Stomach (tissue), 9 donors: ENCODE results near the gene MAEL. TPM values are rescaled to one million over a fixed set of nuclear protein-coding genes. Genes with fewer than 3 reads are reported as not detected.

ENCODE experiments used
- DNase-seq, 2 donors: peaks; one replicate each; pipeline versions ENCODE4 v3.0.0 to v3.0.0-alpha.2; 2013 to 2019
- H3K27ac ChIP-seq, 5 donors: fragments of 200-600 bp in 4 of 5; sonication (generic) in 4 of 5; one replicate each; pipeline ENCODE4 v1.5.1; 2013 to 2019; ENCODE audit warnings: mild to moderate bottlenecking in 1 of 5, moderate library complexity in 1 of 5
- H3K27me3 ChIP-seq, 3 donors: fragments of 200-600 bp; sonication (generic); one replicate each; pipeline ENCODE4 v1.5.1; 2017 to 2019; ENCODE audit warnings: mixed run types in 1 of 3
- H3K36me3 ChIP-seq, 4 donors: fragments of 200-600 bp; sonication (generic); 1 replicate in 3 of 4; 2 replicates in 1 of 4; pipeline ENCODE4 v1.5.1; 2016 to 2019
- H3K4me1 ChIP-seq, 4 donors: fragments of 200-600 bp; sonication (generic); one replicate each; pipeline ENCODE4 v1.5.1; 2016 to 2019
- H3K4me3 ChIP-seq, 4 donors: fragments of 200-600 bp; sonication (generic) in 3 of 4; one replicate each; pipeline ENCODE4 v1.5.1; 2016 to 2019; ENCODE audit warnings: mild to moderate bottlenecking in 1 of 4
- H3K9me3 ChIP-seq, 4 donors: fragments of 200-600 bp; sonication (generic); one replicate each; pipeline ENCODE4 v1.5.1; 2016 to 2019
- EP300 ChIP-seq: sonication (generic); formaldehyde crosslinking; IDR thresholded peaks from one replicate; pipeline ENCODE4 v1.6.1; 2017; ENCODE audit warnings: antibody characterized with exemption
- POLR2A ChIP-seq, 4 donors: fragments of 450-650 bp; IDR thresholded peaks; one replicate each; pipeline ENCODE4 v1.6.1; 2016; ENCODE audit warnings: antibody characterized with exemption in 4 of 4, control low read depth in 2 of 4, mild to moderate bottlenecking in 1 of 4, moderate library complexity in 1 of 4
- POLR2AphosphoS5 ChIP-seq, 3 donors: sonication (generic); formaldehyde crosslinking; IDR thresholded peaks; one replicate each; pipeline ENCODE4 v1.6.1; 2016; ENCODE audit warnings: antibody characterized with exemption in 3 of 3
- WGBS, 5 donors: extraction: QIAGEN DNeasy Blood & Tissue Kit in 3 of 5; methylation state at CpG; one replicate each; pipeline versions ENCODE4 v1.1.5 to v1.1.7; 2013 to 2018; 5-methylcytosine and 5-hydroxymethylcytosine counted together
- intact Hi-C: fragments of 100-400 bp; cut with DNase I; formaldehyde crosslinking; loops from one replicate; pipeline ENCODE4 v1.15.1; 2023; ENCODE audit warnings: low total_unique reads
- polyA plus RNA-seq, 3 donors: library from polyadenylated mRNA; stranded (reverse); fragments of 200-250 nt; gene quantifications; one replicate each; pipeline ENCODE4 v1.2.3, GENCODE V29; 2013
- total RNA-seq, 5 donors: library from RNA; depleted of rRNA; stranded (reverse); fragments of >200 nt; gene quantifications; one replicate each; pipeline versions ENCODE4 v1.1.0 to v1.2.3, GENCODE V29; 2014 to 2016
- TF ChIP-seq, protein P1 (sequence below), 7 experiments: fragments of 450-650 bp in 4 of 7; fragments of 200-600 bp in 3 of 7; sonication (generic) in 3 of 7; IDR thresholded peaks; one replicate each; pipeline ENCODE4 v1.5.1; 2016 to 2019; ENCODE audit warnings: antibody characterized with exemption in 7 of 7, control low read depth in 2 of 7, mild to moderate bottlenecking in 1 of 7
- donor health status: healthy with polysubstance abuse.
- donor health status: Bipolar disorder and iron deficiency.
- donor health status: healthy.

The MAEL gene
- total and polyA plus RNA-seq, 8 donors: 0.08 to 1.1 (median 0.51) TPM; not detected in 4

DNA sequence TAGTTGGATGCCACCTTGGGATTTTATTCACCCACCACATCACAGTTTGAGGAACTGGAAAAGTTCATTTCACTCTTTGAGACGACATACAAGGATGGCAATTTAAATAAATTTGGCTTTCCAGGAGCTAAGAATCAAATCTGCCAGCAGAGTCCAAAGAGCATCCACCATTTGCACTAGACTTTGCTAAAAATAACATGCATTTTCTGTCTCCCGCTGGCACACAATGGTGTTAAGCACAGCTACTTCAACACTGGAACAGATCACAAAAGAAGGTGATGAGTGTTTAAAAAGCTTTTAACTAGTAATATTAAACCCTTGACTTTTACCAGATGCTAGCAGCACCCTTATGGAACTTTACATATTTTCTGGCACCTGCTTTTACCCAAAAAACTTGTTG is 44.6 kb downstream of the MAEL start:
- intact Hi-C loops: no loop called here
- TF ChIP-seq, protein P1, sequence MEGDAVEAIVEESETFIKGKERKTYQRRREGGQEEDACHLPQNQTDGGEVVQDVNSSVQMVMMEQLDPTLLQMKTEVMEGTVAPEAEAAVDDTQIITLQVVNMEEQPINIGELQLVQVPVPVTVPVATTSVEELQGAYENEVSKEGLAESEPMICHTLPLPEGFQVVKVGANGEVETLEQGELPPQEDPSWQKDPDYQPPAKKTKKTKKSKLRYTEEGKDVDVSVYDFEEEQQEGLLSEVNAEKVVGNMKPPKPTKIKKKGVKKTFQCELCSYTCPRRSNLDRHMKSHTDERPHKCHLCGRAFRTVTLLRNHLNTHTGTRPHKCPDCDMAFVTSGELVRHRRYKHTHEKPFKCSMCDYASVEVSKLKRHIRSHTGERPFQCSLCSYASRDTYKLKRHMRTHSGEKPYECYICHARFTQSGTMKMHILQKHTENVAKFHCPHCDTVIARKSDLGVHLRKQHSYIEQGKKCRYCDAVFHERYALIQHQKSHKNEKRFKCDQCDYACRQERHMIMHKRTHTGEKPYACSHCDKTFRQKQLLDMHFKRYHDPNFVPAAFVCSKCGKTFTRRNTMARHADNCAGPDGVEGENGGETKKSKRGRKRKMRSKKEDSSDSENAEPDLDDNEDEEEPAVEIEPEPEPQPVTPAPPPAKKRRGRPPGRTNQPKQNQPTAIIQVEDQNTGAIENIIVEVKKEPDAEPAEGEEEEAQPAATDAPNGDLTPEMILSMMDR (IDR thresholded peaks at IDR 0.05): no peak
- TF ChIP-seq POLR2A (IDR thresholded peaks at IDR 0.05): no peak
- no peak for TF ChIP-seq POLR2AphosphoS5 (IDR thresholded peaks at IDR 0.05)
- TF ChIP-seq EP300: no peak
- Histone ChIP-seq H3K27me3 (peaks cover 0 to 7% (median 0%) of the 10 kb centered on the region in 3 donors), H3K9me3 (no peaks in the 10 kb centered on the region), H3K4me3 (no peak overlapping the region), H3K36me3 (no peaks in the 10 kb centered on the region), H3K27ac (no peak overlapping the region), H3K4me1 (no peaks in the 10 kb centered on the region)
- DNase-seq: no peak
- 34 to 51% (median 46%) methylated on average over 2 of the region's 2 CpGs for WGBS, 5 donors

DNA sequence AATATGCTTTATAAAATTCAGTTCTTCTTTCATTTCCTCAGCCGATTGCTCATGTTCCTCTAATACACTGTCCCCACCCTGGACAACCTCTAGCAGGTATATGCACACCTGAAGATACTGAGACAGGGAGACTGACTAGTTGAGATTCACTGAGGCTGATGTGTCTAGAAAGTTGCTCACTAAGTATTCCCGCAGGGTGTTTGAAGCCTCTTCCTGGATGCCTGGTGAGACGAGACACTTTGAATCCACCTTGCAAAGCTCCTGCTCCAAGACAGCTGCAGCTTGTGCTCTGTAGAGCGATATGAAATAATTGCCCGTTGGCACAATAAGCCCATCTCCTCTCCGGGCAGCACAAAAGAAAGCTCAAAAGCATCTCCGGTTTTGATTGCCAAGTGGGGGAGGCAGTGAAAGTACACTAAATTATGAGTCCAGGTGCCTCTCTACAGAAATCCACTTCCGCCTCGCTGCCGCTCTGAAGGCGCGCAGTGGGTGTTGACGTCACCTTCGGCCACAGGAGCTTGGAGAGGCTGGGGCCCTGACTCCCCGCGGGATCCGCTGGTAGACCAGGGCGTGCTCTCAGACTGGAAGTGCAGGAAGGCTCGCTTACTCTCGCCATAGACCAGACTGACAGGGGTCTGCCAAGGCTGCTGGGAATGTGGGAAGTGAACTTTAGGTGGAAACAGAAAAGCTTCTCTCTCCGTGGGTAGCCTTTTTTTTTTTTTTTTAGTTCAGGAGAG is 54.8 kb downstream of the MAEL start:
- TF ChIP-seq POLR2AphosphoS5 (IDR thresholded peaks at IDR 0.05) (peak in 2 of 3 donors; percentile 4 to 15), POLR2A (IDR thresholded peaks at IDR 0.05) (no peak)
- no peaks in the 10 kb centered on the region for H3K9me3 ChIP-seq
- intact Hi-C loops: no loop called here
- H3K4me3 ChIP-seq: peak overlapping the region; percentile 37 to 39 (median 38)
- no peaks in the 10 kb centered on the region for H3K36me3 ChIP-seq
- H3K27ac ChIP-seq: peak overlapping the region; percentile 29 to 71 (median 59)
- H3K27me3 ChIP-seq: peaks cover 0 to 3% (median 0%) of the 10 kb centered on the region in 3 donors
- H3K4me1 ChIP-seq: peaks cover 0 to 13% (median 3%) of the 10 kb centered on the region in 4 donors
- 13 to 25% (median 22%) methylated on average over 20 to 21 of the region's 21 CpGs for WGBS, 5 donors
- DNase-seq: peak; percentile 87 to 93

DNA sequence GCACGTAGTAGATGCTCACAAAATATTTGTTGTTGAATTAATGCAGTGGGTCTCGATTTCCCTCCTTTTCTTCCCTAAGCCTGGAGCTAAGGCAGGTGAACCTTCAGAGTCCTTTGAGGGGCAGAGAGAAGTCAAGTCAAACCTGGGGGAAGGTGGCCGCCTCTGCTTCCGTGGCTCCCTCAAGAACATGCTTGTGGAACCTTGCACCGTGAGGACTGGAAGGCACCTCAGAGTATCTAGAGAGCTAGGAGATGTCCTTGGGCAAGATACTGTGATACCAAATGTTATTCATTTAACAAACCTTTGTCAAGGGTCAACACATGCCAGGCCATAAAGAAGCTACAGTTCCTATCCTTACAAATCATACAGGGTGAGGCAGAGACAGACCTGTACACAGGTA is 62.8 kb downstream of the MAEL start:
- TF ChIP-seq EP300: no peak
- TF ChIP-seq POLR2AphosphoS5 (IDR thresholded peaks at IDR 0.05): no peak
- TF ChIP-seq POLR2A (IDR thresholded peaks at IDR 0.05): no peak
- TF ChIP-seq, protein P1 (IDR thresholded peaks at IDR 0.05): no peak
- H3K27me3 ChIP-seq: peaks cover 0 to 25% (median 0%) of the 10 kb centered on the region in 3 donors
- no peaks in the 10 kb centered on the region for H3K4me1 ChIP-seq
- H3K9me3 ChIP-seq: no peaks in the 10 kb centered on the region
- no peak overlapping the region for H3K4me3 ChIP-seq
- intact Hi-C loops: no loop called here
- 93 to 97% (median 96%) methylated on average over 5 of the region's 5 CpGs for whole genome bisulfite sequencing, 5 donors
- no peak overlapping the region for H3K27ac ChIP-seq
- no peaks in the 10 kb centered on the region for H3K36me3 ChIP-seq
- DNase-seq: no peak

DNA sequence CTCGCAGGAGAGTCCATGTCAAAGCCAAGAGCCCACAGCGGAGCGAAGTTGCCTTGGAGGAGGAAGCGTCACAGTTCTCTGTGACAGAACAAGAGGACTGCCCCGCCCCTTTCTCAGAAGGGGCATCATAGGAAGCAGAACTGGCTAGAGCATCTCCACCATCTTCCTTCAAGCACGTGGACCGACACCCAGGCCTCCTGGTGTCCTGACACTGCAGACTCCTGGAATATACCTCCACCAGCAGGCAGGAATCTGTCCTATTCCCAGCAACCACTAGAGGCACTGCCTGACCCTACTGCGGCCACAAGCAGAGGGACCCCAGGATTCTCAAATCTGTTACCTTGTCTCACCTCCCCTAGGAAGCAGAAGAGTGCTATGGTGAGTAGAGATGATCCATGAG is 63.3 kb downstream of the MAEL start:
- Histone ChIP-seq H3K27ac (no peak overlapping the region), H3K36me3 (no peaks in the 10 kb centered on the region), H3K4me1 (no peaks in the 10 kb centered on the region), H3K4me3 (no peak overlapping the region), H3K9me3 (no peaks in the 10 kb centered on the region), H3K27me3 (peaks cover 0 to 24% (median 0%) of the 10 kb centered on the region in 3 donors)
- WGBS, 5 donors: 63 to 76% (median 74%) methylated on average over 8 of the region's 8 CpGs
- intact Hi-C loops: no loop called here
- no peak for TF ChIP-seq POLR2AphosphoS5 (IDR thresholded peaks at IDR 0.05)
- TF ChIP-seq, protein P1 (IDR thresholded peaks at IDR 0.05): peak in 4 of 7 experiments; percentile 7 to 25 (median 14)
- peak in 1 of 2 donors; percentile 29 for DNase-seq

DNA sequence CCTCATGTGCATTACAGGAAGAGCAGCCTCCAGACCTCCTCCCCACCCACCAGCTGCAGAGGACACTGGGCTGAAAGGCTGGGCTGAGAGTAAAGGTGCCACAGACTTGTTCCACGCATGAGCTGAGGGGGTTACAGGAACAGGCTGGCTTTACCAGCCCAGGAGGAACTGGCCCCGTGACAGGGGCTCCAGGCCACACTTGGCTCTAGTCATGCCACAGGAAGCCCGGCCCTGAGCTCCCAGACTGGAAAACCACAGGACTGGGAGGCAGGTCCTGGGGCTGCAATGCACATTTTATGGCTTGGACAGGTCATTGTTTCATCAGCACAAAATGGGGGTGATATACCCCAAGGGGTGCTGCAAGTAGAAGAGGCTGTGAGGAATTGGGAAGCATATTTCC is 65.5 kb downstream of the MAEL start:
- TF ChIP-seq EP300 (no peak), POLR2AphosphoS5 (IDR thresholded peaks at IDR 0.05) (no peak), POLR2A (IDR thresholded peaks at IDR 0.05) (no peak)
- TF ChIP-seq, protein P1 (IDR thresholded peaks at IDR 0.05): no peak
- Histone ChIP-seq H3K27ac (no peak overlapping the region), H3K4me3 (no peak overlapping the region), H3K4me1 (peaks cover 0 to 8% (median 6%) of the 10 kb centered on the region in 4 donors), H3K9me3 (no peaks in the 10 kb centered on the region), H3K36me3 (no peaks in the 10 kb centered on the region), H3K27me3 (peaks cover 0 to 22% (median 3%) of the 10 kb centered on the region in 3 donors)
- intact Hi-C loops: no loop called here
- no peak for DNase-seq
- 67 to 76% (median 72%) methylated on average over 3 of the region's 3 CpGs for WGBS, 5 donors
